B cell (primary cell): ENCODE data around the gene KIF26B.

Experiments used
- CTCF ChIP-seq: fragments of 200-600 bp; IDR thresholded peaks from one replicate; pipeline ENCODE4 v1.8.0; 2022; ENCODE audit warnings: antibody characterized with exemption, mild to moderate bottlenecking
- EZH2 ChIP-seq: IDR thresholded peaks from 2 replicates; pipeline ENCODE4 v1.6.1; 2012; ENCODE audit warnings: borderline replicate concordance, low read depth, mild to moderate bottlenecking, moderate library complexity, low read length; ENCODE audit not compliant: insufficient read depth, poor library complexity, severe bottlenecking

GRCh38 chr1:245459621-245460020 lies 304.8 kb downstream of the KIF26B start:
- TF ChIP-seq CTCF, result no peak
- TF ChIP-seq EZH2, result no peak
